Esophagus muscularis mucosa (tissue), 4 donors: ENCODE data around the gene KRT32. TPM values are rescaled to one million over a fixed set of nuclear protein-coding genes. Genes with fewer than 3 reads are reported as not detected.

Experiments
- DNase-seq: peaks from one replicate; pipeline ENCODE4 v3.0.0-alpha.2; 2017; ENCODE audit errors: extremely low spot score
- H3K27ac ChIP-seq, 4 donors: fragments of 200-600 bp; sonication (generic); replicated peaks in 1 of 4; 1 replicate in 3 of 4; 2 replicates in 1 of 4; pipeline ENCODE4 v1.5.1; 2016 to 2019; ENCODE audit warnings: mild to moderate bottlenecking in 1 of 4
- H3K27me3 ChIP-seq, 4 donors: fragments of 200-600 bp; sonication (generic); one replicate each; pipeline versions ENCODE4 v1.5.1 to v1.6.0; 2016 to 2019
- H3K36me3 ChIP-seq, 4 donors: fragments of 200-600 bp; sonication (generic); one replicate each; pipeline ENCODE4 v1.5.1; 2016 to 2019
- H3K4me1 ChIP-seq, 4 donors: fragments of 200-600 bp; sonication (generic); one replicate each; pipeline ENCODE4 v1.5.1; 2016 to 2019
- H3K4me3 ChIP-seq, 4 donors: fragments of 200-600 bp; sonication (generic); 1 replicate in 2 of 4; 2 replicates in 2 of 4; pipeline ENCODE4 v1.5.1; 2016 to 2019; ENCODE audit warnings: mild to moderate bottlenecking in 4 of 4, moderate library complexity in 1 of 4
- H3K9me3 ChIP-seq, 4 donors: fragments of 200-600 bp; sonication (generic); 1 replicate in 3 of 4; 2 replicates in 1 of 4; pipeline ENCODE4 v1.5.1; 2016 to 2019
- EP300 ChIP-seq: sonication (generic); formaldehyde crosslinking; IDR thresholded peaks from one replicate; pipeline ENCODE4 v1.6.1; 2017; ENCODE audit warnings: antibody characterized with exemption
- POLR2A ChIP-seq: fragments of 450-650 bp; IDR thresholded peaks from one replicate; pipeline ENCODE4 v1.6.1; 2017; ENCODE audit warnings: antibody characterized with exemption, moderate library complexity, mild to moderate bottlenecking, low read depth
- POLR2AphosphoS5 ChIP-seq, 2 donors: sonication (generic); formaldehyde crosslinking; IDR thresholded peaks; one replicate each; pipeline ENCODE4 v1.6.1; 2017; ENCODE audit warnings: antibody characterized with exemption in 2 of 2
- WGBS: methylation state at CpG from one replicate; pipeline ENCODE4 v1.1.5; 2018; 5-methylcytosine and 5-hydroxymethylcytosine counted together
- intact Hi-C: fragments of 100-400 bp; cut with DNase I; formaldehyde crosslinking; loops from one replicate; pipeline ENCODE4 v1.15.1; 2023
- total RNA-seq, 4 donors: library from RNA; depleted of rRNA; stranded (reverse); fragments of >200 nt; gene quantifications; one replicate each; pipeline versions ENCODE4 v1.1.0 to v1.2.1, GENCODE V29; 2016
- TF ChIP-seq, protein P1 (sequence below), 3 experiments: fragments of 200-600 bp in 2 of 3; fragments of 450-650 bp in 1 of 3; sonication (generic) in 2 of 3; IDR thresholded peaks; one replicate each; pipeline ENCODE4 v1.5.1; 2017 to 2019; ENCODE audit warnings: antibody characterized with exemption in 3 of 3, mild to moderate bottlenecking in 2 of 3, moderate library complexity in 1 of 3

KRT32 gene
- total RNA-seq, 4 donors from 2014 or later: not detected

DNA sequence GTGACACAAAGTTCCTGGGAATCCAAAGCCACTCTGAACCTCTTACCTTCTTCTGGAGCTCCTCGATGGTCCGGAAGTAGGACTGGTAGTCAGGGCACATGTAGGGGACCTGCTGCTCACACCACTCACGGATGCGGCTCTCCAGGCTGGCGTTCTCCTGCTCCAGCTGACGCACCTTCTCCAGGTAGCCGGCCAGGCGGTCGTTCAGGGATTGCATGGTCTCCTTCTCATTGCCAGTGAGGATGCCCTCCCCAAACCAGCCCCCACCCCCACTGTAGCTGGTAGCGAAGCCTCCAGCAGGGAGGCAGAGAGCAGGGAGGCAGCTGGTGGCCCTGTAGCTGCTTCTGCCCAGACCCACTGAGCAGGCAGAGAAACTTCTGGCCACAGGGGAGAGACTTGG lies 13.4 kb upstream of the KRT32 start:
- H3K36me3 ChIP-seq: no peaks in the 10 kb centered on the region
- intact Hi-C loops: no loop called here
- H3K9me3 ChIP-seq: no peaks in the 10 kb centered on the region
- H3K27me3 ChIP-seq: no peaks in the 10 kb centered on the region
- WGBS: 94% methylated on average over 8 of the region's 10 CpGs
- TF ChIP-seq EP300: no peak
- TF ChIP-seq POLR2AphosphoS5 (IDR thresholded peaks at IDR 0.05): no peak
- TF ChIP-seq, protein P1, sequence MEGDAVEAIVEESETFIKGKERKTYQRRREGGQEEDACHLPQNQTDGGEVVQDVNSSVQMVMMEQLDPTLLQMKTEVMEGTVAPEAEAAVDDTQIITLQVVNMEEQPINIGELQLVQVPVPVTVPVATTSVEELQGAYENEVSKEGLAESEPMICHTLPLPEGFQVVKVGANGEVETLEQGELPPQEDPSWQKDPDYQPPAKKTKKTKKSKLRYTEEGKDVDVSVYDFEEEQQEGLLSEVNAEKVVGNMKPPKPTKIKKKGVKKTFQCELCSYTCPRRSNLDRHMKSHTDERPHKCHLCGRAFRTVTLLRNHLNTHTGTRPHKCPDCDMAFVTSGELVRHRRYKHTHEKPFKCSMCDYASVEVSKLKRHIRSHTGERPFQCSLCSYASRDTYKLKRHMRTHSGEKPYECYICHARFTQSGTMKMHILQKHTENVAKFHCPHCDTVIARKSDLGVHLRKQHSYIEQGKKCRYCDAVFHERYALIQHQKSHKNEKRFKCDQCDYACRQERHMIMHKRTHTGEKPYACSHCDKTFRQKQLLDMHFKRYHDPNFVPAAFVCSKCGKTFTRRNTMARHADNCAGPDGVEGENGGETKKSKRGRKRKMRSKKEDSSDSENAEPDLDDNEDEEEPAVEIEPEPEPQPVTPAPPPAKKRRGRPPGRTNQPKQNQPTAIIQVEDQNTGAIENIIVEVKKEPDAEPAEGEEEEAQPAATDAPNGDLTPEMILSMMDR (IDR thresholded peaks at IDR 0.05): no peak
- DNase-seq: no peak
- H3K4me1 ChIP-seq: no peaks in the 10 kb centered on the region
- H3K27ac ChIP-seq: no peak overlapping the region
- no peak overlapping the region for H3K4me3 ChIP-seq

DNA sequence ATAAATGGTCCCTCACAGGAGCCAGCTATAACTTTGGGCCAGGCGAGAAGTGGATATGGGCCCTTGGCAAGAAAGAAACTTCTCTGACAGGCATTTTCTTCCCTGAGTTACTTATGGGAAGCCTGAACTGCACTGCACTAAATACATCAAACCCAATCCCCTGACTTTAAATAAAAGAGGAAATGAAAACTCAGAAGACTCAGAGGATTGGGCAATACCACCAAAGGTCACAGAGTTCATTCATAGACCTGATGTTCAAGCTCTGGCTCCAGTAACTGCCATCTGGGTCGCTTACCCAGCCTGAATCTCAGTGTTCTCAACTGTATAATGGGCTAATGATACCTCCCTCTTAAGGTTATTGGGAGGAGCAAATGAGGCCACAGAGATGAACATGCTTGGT lies 12.9 kb upstream of the KRT32 start:
- Histone ChIP-seq H3K4me3 (no peak overlapping the region), H3K27me3 (no peaks in the 10 kb centered on the region), H3K27ac (no peak overlapping the region), H3K4me1 (no peaks in the 10 kb centered on the region), H3K36me3 (no peaks in the 10 kb centered on the region), H3K9me3 (no peaks in the 10 kb centered on the region)
- DNase-seq: no peak
- no peak for TF ChIP-seq EP300
- no peak for TF ChIP-seq POLR2A
- TF ChIP-seq, protein P1 (IDR thresholded peaks at IDR 0.05): no peak
- TF ChIP-seq POLR2AphosphoS5 (IDR thresholded peaks at IDR 0.05): no peak
- intact Hi-C loops: no loop called here
- WGBS: 58% methylated on average over 1 of the region's 2 CpGs

DNA sequence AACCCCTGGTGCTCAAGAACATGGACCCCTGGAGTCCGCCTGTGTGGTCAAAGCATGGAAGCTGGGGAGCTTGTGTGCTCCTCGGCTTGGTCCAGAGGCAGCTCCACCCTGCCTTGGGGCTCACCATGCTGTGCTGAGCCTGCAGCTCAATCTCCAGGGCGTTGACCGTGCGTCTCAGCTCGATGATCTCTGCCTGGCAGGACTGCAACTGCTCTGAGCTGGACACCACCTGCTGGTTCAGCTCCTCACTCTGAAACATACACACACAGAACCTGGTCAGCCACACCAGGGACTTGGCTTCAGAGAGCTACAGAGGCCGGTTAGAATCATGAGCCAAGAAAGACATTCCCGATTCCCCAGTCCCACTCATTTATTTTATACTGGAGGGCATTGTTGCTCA lies 11.1 kb upstream of the KRT32 start:
- no peak for DNase-seq
- intact Hi-C loops: no loop called here

DNA sequence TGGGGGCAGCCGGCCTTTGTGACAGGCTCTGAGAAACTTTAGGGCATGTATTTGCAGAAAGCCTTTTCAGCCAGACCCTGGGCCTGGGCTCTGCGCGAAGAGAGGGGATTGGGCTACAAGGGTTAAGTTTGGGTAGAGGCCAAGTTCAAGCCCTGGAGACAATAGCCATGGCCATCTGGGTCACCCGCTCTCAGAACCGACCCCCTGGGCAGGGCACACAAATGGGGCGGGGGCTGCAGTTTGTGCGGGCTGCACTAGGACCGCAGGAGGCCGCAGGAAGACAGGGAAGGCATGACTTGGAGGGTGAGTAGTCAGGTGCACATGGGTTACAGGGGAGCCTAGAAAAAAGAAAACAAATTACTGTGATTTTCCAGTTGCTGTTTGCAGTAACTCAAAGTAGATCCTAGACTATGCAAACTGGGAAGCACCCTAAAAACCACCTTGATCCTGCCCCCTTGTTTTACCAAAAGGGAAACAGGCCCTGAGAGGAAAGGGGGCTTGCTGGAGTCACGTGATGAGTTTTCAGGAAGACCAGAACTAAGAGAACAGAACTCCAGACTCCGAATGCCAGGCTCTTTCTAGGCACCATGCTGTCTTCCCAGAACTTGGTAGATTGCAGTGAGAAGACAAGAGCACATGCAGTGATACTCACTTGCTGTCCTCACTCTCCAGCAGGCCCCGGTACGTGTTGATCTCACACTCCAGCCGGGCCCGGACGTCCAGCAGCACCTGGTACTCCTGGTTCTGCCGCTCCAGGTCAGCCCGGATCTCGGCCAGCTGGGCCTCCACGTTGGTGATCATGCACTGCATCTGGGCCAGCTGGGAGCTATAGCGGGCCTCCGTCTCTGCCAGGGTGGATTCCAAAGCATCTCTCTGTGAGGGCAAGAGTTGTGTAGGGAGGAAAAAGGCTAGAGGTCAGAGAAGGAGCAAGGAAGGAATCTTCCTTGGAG lies 10.0 kb upstream of the KRT32 start:
- Histone ChIP-seq H3K36me3 (no peaks in the 10 kb centered on the region), H3K27ac (no peak overlapping the region), H3K9me3 (peaks cover 0 to under 1% (median 0%) of the 10 kb centered on the region in 4 donors), H3K4me3 (no peak overlapping the region), H3K27me3 (no peaks in the 10 kb centered on the region), H3K4me1 (no peaks in the 10 kb centered on the region)
- no peak for DNase-seq
- intact Hi-C loops: no loop called here
- TF ChIP-seq POLR2AphosphoS5 (IDR thresholded peaks at IDR 0.05) (no peak), POLR2A (no peak), EP300 (no peak)
- TF ChIP-seq, protein P1 (IDR thresholded peaks at IDR 0.05): no peak
- WGBS: 91% methylated on average over 22 of the region's 22 CpGs

More for the DNA sequence above, 11.1 kb upstream of the KRT32 start:
- H3K27ac ChIP-seq: no peak overlapping the region
- no peaks in the 10 kb centered on the region for H3K27me3 ChIP-seq
- no peak for TF ChIP-seq EP300
- TF ChIP-seq, protein P1 (IDR thresholded peaks at IDR 0.05): no peak
- no peak for TF ChIP-seq POLR2AphosphoS5 (IDR thresholded peaks at IDR 0.05)
- TF ChIP-seq POLR2A: no peak
- H3K36me3 ChIP-seq: no peaks in the 10 kb centered on the region
- H3K4me3 ChIP-seq: no peak overlapping the region
- no peaks in the 10 kb centered on the region for H3K4me1 ChIP-seq
- H3K9me3 ChIP-seq: no peaks in the 10 kb centered on the region
- 87% methylated on average over 3 of the region's 8 CpGs for WGBS
